Naive thymus-derived CD4-positive, alpha-beta T cell (primary cell): ENCODE data around the gene TBC1D26. TPM values are rescaled to one million over a fixed set of nuclear protein-coding genes. Genes with fewer than 3 reads are reported as not detected.
"Not testable (repeated sequence)": the region's sequence is repeated elsewhere in the genome, so short reads cannot be mapped to it uniquely, and the experiment has no call there.

ENCODE experiments used
- ATAC-seq: fragments of 150-1000 bp; cut with Tn5 transposase; 2 replicates; pipeline ENCODE4 v1.10.0; 2021; ENCODE audit warnings: mild to moderate bottlenecking, moderate library complexity
- CTCF ChIA-PET: fragments of 350-600 bp; sonication (Branson Sonifier 250); formaldehyde crosslinking; loops from one replicate; lab custom pipeline; 2021; ENCODE audit warnings: antibody characterized with exemption; lab: Charles Lee
- POLR2A ChIA-PET: fragments of 350-600 bp; sonication (Branson Sonifier 250); formaldehyde crosslinking; loops from one replicate; lab custom pipeline; 2021; ENCODE audit warnings: antibody characterized with exemption, inconsistent platforms; lab: Charles Lee
- DNase-seq, 9 donors: peaks; one replicate each; pipeline versions ENCODE4 v3.0.0 to v3.0.0-alpha.2; 2020 to 2022; ENCODE audit warnings: mixed read lengths in 1 of 9
- H3K27ac ChIP-seq: one replicate; pipeline ENCODE4 v1.7.0; 2013; ENCODE audit warnings: mild to moderate bottlenecking, low read depth, low read length, moderate library complexity
- H3K27me3 ChIP-seq, 2 donors: one replicate each; pipeline ENCODE4 v1.7.0; 2013; ENCODE audit warnings: low read length in 2 of 2, mild to moderate bottlenecking in 2 of 2, moderate library complexity in 2 of 2; ENCODE audit not compliant: control insufficient read depth in 2 of 2, insufficient read depth in 2 of 2
- H3K36me3 ChIP-seq, 3 experiments: 1 replicate in 2 of 3; 2 replicates in 1 of 3; pipeline ENCODE4 v1.7.0; 2013; ENCODE audit warnings: low read length in 3 of 3, mild to moderate bottlenecking in 3 of 3, moderate library complexity in 1 of 3; ENCODE audit not compliant: insufficient read depth in 3 of 3, control insufficient read depth in 2 of 3
- H3K4me1 ChIP-seq, 2 donors: one replicate each; pipeline ENCODE4 v1.7.0; 2013; ENCODE audit warnings: low read length in 2 of 2, mild to moderate bottlenecking in 2 of 2, moderate library complexity in 1 of 2; ENCODE audit not compliant: control insufficient read depth in 2 of 2, insufficient read depth in 2 of 2
- H3K4me3 ChIP-seq: 2 replicates; pipeline ENCODE4 v1.7.0; 2013; ENCODE audit warnings: mild to moderate bottlenecking, low read length
- H3K9me3 ChIP-seq, 3 experiments: 1 replicate in 2 of 3; 2 replicates in 1 of 3; pipeline ENCODE4 v1.7.0; 2013; ENCODE audit warnings: low read length in 3 of 3; ENCODE audit not compliant: control insufficient read depth in 2 of 3
- H3K27ac Mint-ChIP-seq, 9 donors: one replicate each; pipeline ENCODE4 v1.8.0; 2020 to 2022; ENCODE audit warnings: mixed read lengths in 9 of 9, mild to moderate bottlenecking in 8 of 9, moderate library complexity in 5 of 9, inconsistent platforms in 2 of 9
- H3K27me3 Mint-ChIP-seq, 5 donors: one replicate each; pipeline ENCODE4 v1.8.0; 2021 to 2022; ENCODE audit warnings: mixed read lengths in 5 of 5, mild to moderate bottlenecking in 1 of 5
- H3K36me3 Mint-ChIP-seq, 5 donors: one replicate each; pipeline ENCODE4 v1.8.0; 2020 to 2022; ENCODE audit warnings: mixed read lengths in 5 of 5, mild to moderate bottlenecking in 3 of 5, inconsistent platforms in 1 of 5
- H3K4me1 Mint-ChIP-seq, 7 donors: one replicate each; pipeline ENCODE4 v1.8.0; 2020 to 2022; ENCODE audit warnings: mixed read lengths in 7 of 7, mild to moderate bottlenecking in 3 of 7, inconsistent platforms in 1 of 7
- H3K4me3 Mint-ChIP-seq, 10 donors: one replicate each; pipeline ENCODE4 v1.8.0; 2020 to 2022; ENCODE audit warnings: mild to moderate bottlenecking in 10 of 10, mixed read lengths in 10 of 10, moderate library complexity in 6 of 10, inconsistent platforms in 2 of 10
- H3K9me3 Mint-ChIP-seq, 11 donors: one replicate each; pipeline ENCODE4 v1.8.0; 2020 to 2022; ENCODE audit warnings: mixed read lengths in 11 of 11, mild to moderate bottlenecking in 4 of 11, inconsistent platforms in 1 of 11, moderate library complexity in 1 of 11
- intact Hi-C, 2 donors: fragments of 100-400 bp; cut with micrococcal nuclease; formaldehyde crosslinking; loops; one replicate each; pipeline ENCODE4 v1.15.1; 2023
- polyA plus RNA-seq, 2 donors: library from polyadenylated mRNA; unstranded; fragments of 300-500 nt; fragmentation: Illumina TruSeq; gene quantifications; one replicate each; pipeline ENCODE4 v1.2.3, GENCODE V29; 2021
- total RNA-seq, 6 experiments: library from RNA in 5 of 6; stranded (reverse) in 5 of 6; gene quantifications; 1 replicate in 5 of 6; 2 replicates in 1 of 6; pipeline ENCODE4 v1.2.3 and lab custom pipeline; 2021 to 2026

The TBC1D26 gene
- total and polyA plus RNA-seq, 7 experiments from 2014 or later: 0.43 TPM; not detected in 6

GRCh38 chr17:15733174-15733789, 1.2 kb downstream of the TBC1D26 start:
- H3K4me3 Mint-ChIP-seq, H3K27ac Mint-ChIP-seq, H3K9me3 ChIP-seq, DNase-seq, H3K4me3 ChIP-seq, H3K27me3 Mint-ChIP-seq, H3K4me1 Mint-ChIP-seq, ATAC-seq, POLR2A ChIA-PET, CTCF ChIA-PET, H3K4me1 ChIP-seq, H3K36me3 Mint-ChIP-seq, H3K36me3 ChIP-seq, H3K9me3 Mint-ChIP-seq, H3K27me3 ChIP-seq, intact Hi-C loops, H3K27ac ChIP-seq: not testable (repeated sequence)

DNA sequence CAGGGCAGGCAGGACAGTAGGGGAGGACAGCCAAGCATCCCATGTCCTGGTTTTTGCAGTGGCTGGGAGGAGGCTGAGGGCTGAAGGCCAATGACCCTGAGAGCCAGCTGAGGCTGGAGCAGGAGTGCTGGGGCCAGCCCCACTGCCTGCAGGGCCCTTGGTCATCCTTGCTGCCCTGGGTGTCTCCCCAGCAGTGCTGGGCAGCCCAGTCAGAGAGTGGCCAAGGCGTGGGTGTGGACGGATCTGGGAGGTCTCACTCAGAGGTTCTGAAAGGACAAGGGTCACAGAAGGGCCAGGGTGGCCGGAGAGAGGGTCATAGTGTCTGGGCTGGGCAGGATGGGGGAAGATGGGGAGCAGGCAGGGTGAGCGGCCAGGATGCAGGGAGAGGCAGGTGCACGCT, 4.5 kb downstream of the TBC1D26 start:
- CTCF ChIA-PET, DNase-seq, H3K27me3 Mint-ChIP-seq, H3K4me3 ChIP-seq, H3K27ac Mint-ChIP-seq, POLR2A ChIA-PET, H3K36me3 ChIP-seq, ATAC-seq, H3K4me1 ChIP-seq, H3K27ac ChIP-seq, H3K9me3 ChIP-seq, H3K9me3 Mint-ChIP-seq, H3K4me1 Mint-ChIP-seq, H3K36me3 Mint-ChIP-seq, H3K4me3 Mint-ChIP-seq, H3K27me3 ChIP-seq, intact Hi-C loops: not testable (repeated sequence)

DNA sequence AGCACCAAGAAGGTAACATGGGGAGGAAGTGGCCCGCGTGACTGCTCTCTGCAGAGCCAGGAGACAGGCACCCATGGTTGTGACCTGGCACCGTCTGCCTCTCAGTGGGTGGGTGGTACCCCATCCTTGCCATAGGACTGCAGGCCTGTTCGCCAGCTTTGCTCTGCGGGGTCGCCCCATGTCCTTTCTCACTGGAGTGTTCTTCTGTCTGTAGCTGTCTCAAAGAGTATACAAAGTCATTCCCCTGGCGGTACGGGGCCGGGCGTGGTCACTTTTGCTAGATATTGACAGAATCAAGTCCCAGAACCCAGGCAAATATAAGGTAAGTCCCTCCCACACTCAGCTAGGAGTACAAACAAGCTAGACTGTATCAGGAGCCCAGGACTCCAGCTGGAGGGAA, 6.0 kb downstream of the TBC1D26 start:
- Mint-ChIP-seq H3K9me3 (no peaks in the 10 kb centered on the region), H3K27ac (no peak overlapping the region), H3K4me1 (peaks cover 0 to 3% (median 0%) of the 10 kb centered on the region in 7 donors), H3K36me3 (no peaks in the 10 kb centered on the region), H3K4me3 (no peak overlapping the region), H3K27me3 (peaks cover 4 to 6% (median 5%) of the 10 kb centered on the region in 5 donors)
- CTCF ChIA-PET: no interaction called here
- H3K9me3 ChIP-seq: no peaks in the 10 kb centered on the region
- DNase-seq (no peak), ATAC-seq (no peak)
- intact Hi-C loops: no loop called here
- H3K4me3 ChIP-seq: no peak overlapping the region
- H3K27ac ChIP-seq: no peak overlapping the region
- H3K36me3 ChIP-seq: no peaks in the 10 kb centered on the region
- POLR2A ChIA-PET: no interaction called here
- no peaks in the 10 kb centered on the region for H3K4me1 ChIP-seq
- H3K27me3 ChIP-seq: no peaks in the 10 kb centered on the region

GRCh38 chr17:15739259-15739658, 7.2 kb downstream of the TBC1D26 start:
- H3K9me3 ChIP-seq, H3K36me3 ChIP-seq, intact Hi-C loops, POLR2A ChIA-PET, H3K27me3 Mint-ChIP-seq, H3K4me3 Mint-ChIP-seq, H3K4me1 Mint-ChIP-seq, DNase-seq, H3K4me1 ChIP-seq, CTCF ChIA-PET, H3K4me3 ChIP-seq, H3K27me3 ChIP-seq, H3K9me3 Mint-ChIP-seq, ATAC-seq, H3K36me3 Mint-ChIP-seq, H3K27ac ChIP-seq: not testable (repeated sequence)
- H3K27ac Mint-ChIP-seq: peak overlapping the region in 1 of 9 donors; percentile 33

- intact Hi-C loops, H3K27me3 ChIP-seq, H3K9me3 ChIP-seq, H3K36me3 Mint-ChIP-seq, CTCF ChIA-PET, DNase-seq, H3K27ac ChIP-seq, POLR2A ChIA-PET, H3K4me1 ChIP-seq, H3K4me1 Mint-ChIP-seq, ATAC-seq, H3K27ac Mint-ChIP-seq, H3K9me3 Mint-ChIP-seq, H3K36me3 ChIP-seq, H3K4me3 Mint-ChIP-seq, H3K4me3 ChIP-seq: not testable (repeated sequence)
- peaks cover 4 to 11% (median 6%) of the 10 kb centered on the region in 5 donors for H3K27me3 Mint-ChIP-seq
Measured at GRCh38 chr17:15740041-15740440, 8.0 kb downstream of the TBC1D26 start.

GRCh38 chr17:15740570-15741120, 8.6 kb downstream of the TBC1D26 start:
- no peak overlapping the region for H3K4me3 Mint-ChIP-seq
- ChIA-PET POLR2A (no interaction called here), CTCF (no interaction called here)
- no peak overlapping the region for H3K27ac ChIP-seq
- intact Hi-C loops: no loop called here
- no peak for DNase-seq
- H3K9me3 ChIP-seq: no peaks in the 10 kb centered on the region
- H3K27ac Mint-ChIP-seq: no peak overlapping the region
- ATAC-seq: no peak
- no peak overlapping the region for H3K4me3 ChIP-seq
- no peaks in the 10 kb centered on the region for H3K4me1 Mint-ChIP-seq
- H3K36me3 Mint-ChIP-seq: no peaks in the 10 kb centered on the region
- no peaks in the 10 kb centered on the region for H3K4me1 ChIP-seq
- no peaks in the 10 kb centered on the region for H3K9me3 Mint-ChIP-seq
- H3K36me3 ChIP-seq: no peaks in the 10 kb centered on the region
- peaks cover 4 to 16% (median 6%) of the 10 kb centered on the region in 5 donors for H3K27me3 Mint-ChIP-seq
- no peaks in the 10 kb centered on the region for H3K27me3 ChIP-seq

- no peaks in the 10 kb centered on the region for H3K9me3 ChIP-seq
- intact Hi-C loops: no loop called here
- Mint-ChIP-seq H3K27me3 (peaks cover 6 to 18% (median 10%) of the 10 kb centered on the region in 5 donors), H3K4me1 (no peaks in the 10 kb centered on the region), H3K27ac (no peak overlapping the region), H3K4me3 (no peak overlapping the region), H3K36me3 (no peaks in the 10 kb centered on the region), H3K9me3 (no peaks in the 10 kb centered on the region)
- ATAC-seq: no peak
- no peak for DNase-seq
- H3K27me3 ChIP-seq: no peaks in the 10 kb centered on the region
- ChIA-PET POLR2A (no interaction called here), CTCF (no interaction called here)
- H3K4me3 ChIP-seq: no peak overlapping the region
- no peaks in the 10 kb centered on the region for H3K4me1 ChIP-seq
- no peaks in the 10 kb centered on the region for H3K36me3 ChIP-seq
- no peak overlapping the region for H3K27ac ChIP-seq
Measured at GRCh38 chr17:15741624-15742023, 9.5 kb downstream of the TBC1D26 start.
